ENCODE data around the gene MRNIP.

Gene MRNIP

GRCh38 chr5:179869101-179869500, 10.5 kb upstream of the MRNIP start:
- H3K27ac ChIP-seq: no peak overlapping the region
- no peak for TF ChIP-seq CTCF (conservative IDR thresholded peaks at IDR 0.05)

GRCh38 chr5:179868541-179868940, 9.9 kb upstream of the MRNIP start:
- no peak for TF ChIP-seq CTCF (conservative IDR thresholded peaks at IDR 0.05)
- peak overlapping the region; percentile 2; the same call in 1 of the 2 replicates for H3K27ac ChIP-seq

- no peak for TF ChIP-seq CTCF (conservative IDR thresholded peaks at IDR 0.05)
- peak overlapping the region; percentile 2; the same call in 1 of the 2 replicates for H3K27ac ChIP-seq
Measured at GRCh38 chr5:179867476-179867875, 8.9 kb upstream of the MRNIP start.

GRCh38 chr5:179867079-179867465, 8.5 kb upstream of the MRNIP start:
- peak overlapping the region; percentile 2; the same call in 1 of the 2 replicates for H3K27ac ChIP-seq
- TF ChIP-seq CTCF (conservative IDR thresholded peaks at IDR 0.05): 0 out of 2 replicates have a peak, but pooled peaks have one; percentile 10

- TF ChIP-seq CTCF (conservative IDR thresholded peaks at IDR 0.05): peak; percentile 61
- no peak overlapping the region for H3K27ac ChIP-seq
Measured at GRCh38 chr5:179866241-179867078, 7.8 kb upstream of the MRNIP start.

- H3K27ac ChIP-seq: no peak overlapping the region
- TF ChIP-seq CTCF (conservative IDR thresholded peaks at IDR 0.05): no peak
Measured at GRCh38 chr5:179865491-179866240, 7.0 kb upstream of the MRNIP start.

GRCh38 chr5:179864686-179865085, 6.1 kb upstream of the MRNIP start:
- H3K27ac ChIP-seq: no peak overlapping the region
- no peak for TF ChIP-seq CTCF (conservative IDR thresholded peaks at IDR 0.05)
